GM12891 (cell line): Measurements from ENCODE around the gene L1CAM.

Source experiments
- DNase-seq: peaks from one replicate; pipeline ENCODE4 v3.0.0; 2011; ENCODE audit warnings: low spot score; ENCODE audit not compliant: insufficient read length
- FAIRE-seq: peaks from 2 replicates; lab custom pipeline; 2011; peaks lifted over from hg19 to GRCh38; lab: Jason Lieb, UNC
- PAX5 ChIP-seq: IDR thresholded peaks from 2 replicates; pipeline ENCODE4 v1.6.1; 2011; ENCODE audit warnings: low read length, moderate library complexity, mild to moderate bottlenecking; ENCODE audit not compliant: insufficient read depth, severe bottlenecking
- POLR2A ChIP-seq: IDR thresholded peaks from 2 replicates; pipeline ENCODE4 v1.6.1; 2011; ENCODE audit warnings: low read depth, low read length, control low read depth
- POLR2AphosphoS5 ChIP-seq: IDR thresholded peaks from 2 replicates; pipeline ENCODE4 v1.6.1; 2011; ENCODE audit warnings: low read depth, low read length, control low read depth
- POU2F2 ChIP-seq: IDR thresholded peaks from 2 replicates; pipeline ENCODE4 v1.6.1; 2011; ENCODE audit warnings: low read depth, mild to moderate bottlenecking, control low read depth, low read length, moderate library complexity
- SPI1 ChIP-seq: IDR thresholded peaks from 2 replicates; pipeline ENCODE4 v1.6.1; 2011; ENCODE audit warnings: low read depth, low read length, control low read depth
- TAF1 ChIP-seq: IDR thresholded peaks from 2 replicates; pipeline ENCODE4 v1.6.1; 2011; ENCODE audit warnings: low read depth, low read length, control low read depth

Gene L1CAM

DNA sequence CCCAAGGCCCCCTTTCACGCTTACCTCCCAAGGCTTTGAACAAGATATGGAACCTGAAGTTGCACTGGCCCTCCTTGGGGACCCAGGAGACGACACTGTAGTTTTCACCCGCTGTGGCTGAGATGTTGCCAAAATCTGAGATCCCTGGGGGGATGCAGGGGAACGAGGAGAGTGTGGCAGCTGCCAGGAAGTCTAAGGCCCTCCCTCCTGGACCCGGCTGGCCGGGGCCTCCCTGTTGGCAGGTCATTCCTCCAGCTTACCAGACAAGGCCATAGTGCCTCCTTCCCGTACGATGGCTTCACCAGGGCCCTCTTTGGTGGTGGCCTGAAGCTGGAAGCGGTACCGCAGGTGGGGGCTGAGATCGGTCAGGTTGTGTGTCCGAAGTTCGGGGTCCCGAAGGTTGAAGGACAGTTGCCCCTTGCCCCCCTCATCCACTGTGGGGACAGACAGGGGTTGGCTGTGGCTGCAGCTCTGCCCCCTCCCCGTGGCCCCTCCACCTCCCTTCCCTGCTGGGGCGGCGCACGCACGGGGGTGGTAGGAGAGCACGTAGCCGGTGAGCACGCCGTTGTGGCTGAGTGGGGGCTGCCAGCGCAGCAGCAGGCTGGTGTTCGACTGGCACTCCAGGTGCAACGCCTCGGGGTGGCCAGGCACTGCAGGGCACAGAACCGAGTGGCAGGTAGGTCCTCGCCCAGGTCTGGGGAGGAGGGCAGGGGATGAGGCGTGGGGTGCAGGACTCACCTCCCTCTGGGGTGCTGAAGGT is 21.2 kb downstream of the L1CAM start:
- FAIRE-seq (no peak), DNase-seq (peak; percentile 1)
- no peak for TF ChIP-seq POU2F2
- TF ChIP-seq TAF1: no peak
- TF ChIP-seq POLR2A: no peak
- no peak for TF ChIP-seq PAX5

DNA sequence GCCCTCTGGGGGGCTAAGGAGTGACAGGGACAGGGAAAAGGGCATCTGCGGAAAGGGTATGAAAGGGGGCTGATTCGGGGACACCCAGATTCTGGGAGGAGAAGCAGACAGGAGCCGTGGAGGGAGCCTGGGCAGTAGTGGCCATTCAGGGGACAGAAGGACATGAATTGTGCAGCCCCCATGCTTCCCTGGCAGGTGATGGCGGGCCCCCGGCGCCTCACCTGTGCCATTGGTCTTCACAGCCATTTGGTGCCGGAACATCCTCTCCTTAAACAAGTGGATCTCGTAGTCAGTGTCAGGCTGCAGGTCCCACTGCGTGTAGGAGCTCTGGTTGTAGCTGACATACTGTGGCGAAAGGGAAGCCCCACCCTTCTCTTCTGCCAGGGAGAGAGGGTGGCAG is 21.9 kb downstream of the L1CAM start:
- TF ChIP-seq POU2F2 (no peak), POLR2AphosphoS5 (no peak), PAX5 (no peak), POLR2A (no peak), TAF1 (no peak), SPI1 (no peak)
- FAIRE-seq (no peak), DNase-seq (peak; percentile 3)

- DNase-seq (peak; percentile 8), FAIRE-seq (no peak)
- no peak for TF ChIP-seq POLR2AphosphoS5
- TF ChIP-seq SPI1: no peak
- TF ChIP-seq POLR2A: no peak
- no peak for TF ChIP-seq TAF1
- no peak for TF ChIP-seq PAX5
- TF ChIP-seq POU2F2: no peak
Measured at GRCh38 chrX:153863251-153863991, 22.6 kb downstream of the L1CAM start.

- peak; percentile 2 for DNase-seq
- no peak for FAIRE-seq
- no peak for TF ChIP-seq SPI1
Measured at GRCh38 chrX:153862369-153863250, 23.4 kb downstream of the L1CAM start.

DNA sequence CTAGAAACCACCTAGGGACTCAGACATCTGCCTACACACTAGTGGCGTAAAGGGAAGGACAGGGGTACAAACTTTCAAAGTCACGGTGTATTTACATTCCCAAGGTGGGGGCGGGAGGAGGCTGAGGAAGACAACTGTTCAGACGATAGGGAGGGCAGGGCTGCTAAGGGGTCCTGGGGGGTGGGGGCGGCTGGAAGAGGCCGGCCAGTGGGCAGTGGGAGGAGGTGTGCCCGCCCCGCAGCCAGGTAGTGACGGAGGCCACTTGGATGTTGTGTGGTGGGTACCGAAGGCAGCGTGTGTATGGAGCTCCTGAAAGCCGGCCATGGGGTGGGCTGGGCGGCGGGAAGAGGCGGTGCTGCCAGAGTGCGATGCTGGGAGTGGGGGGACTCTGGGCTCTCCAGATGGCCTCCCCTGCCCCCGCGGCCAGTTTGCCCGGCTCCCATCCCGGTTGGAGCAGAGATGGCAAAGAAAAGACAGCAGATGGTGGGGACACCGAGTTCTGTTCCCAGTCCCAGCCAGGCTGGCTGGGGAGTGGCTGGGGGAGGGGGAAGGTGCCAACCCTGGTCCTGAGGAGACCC is 24.2 kb downstream of the L1CAM start:
- FAIRE-seq (no peak), DNase-seq (no peak)
- TF ChIP-seq TAF1: no peak

- FAIRE-seq (no peak), DNase-seq (no peak)
- TF ChIP-seq TAF1: no peak
- no peak for TF ChIP-seq POLR2A
- TF ChIP-seq SPI1: no peak
- TF ChIP-seq PAX5: no peak
- TF ChIP-seq POLR2AphosphoS5: no peak
- TF ChIP-seq POU2F2: no peak
Measured at GRCh38 chrX:153861151-153861550, 24.8 kb downstream of the L1CAM start.

- TF ChIP-seq PAX5: no peak
- no peak for TF ChIP-seq POLR2A
- no peak for TF ChIP-seq TAF1
- DNase-seq: no peak
- FAIRE-seq: no peak
Measured at GRCh38 chrX:153857348-153857903, 28.5 kb downstream of the L1CAM start.

DNA sequence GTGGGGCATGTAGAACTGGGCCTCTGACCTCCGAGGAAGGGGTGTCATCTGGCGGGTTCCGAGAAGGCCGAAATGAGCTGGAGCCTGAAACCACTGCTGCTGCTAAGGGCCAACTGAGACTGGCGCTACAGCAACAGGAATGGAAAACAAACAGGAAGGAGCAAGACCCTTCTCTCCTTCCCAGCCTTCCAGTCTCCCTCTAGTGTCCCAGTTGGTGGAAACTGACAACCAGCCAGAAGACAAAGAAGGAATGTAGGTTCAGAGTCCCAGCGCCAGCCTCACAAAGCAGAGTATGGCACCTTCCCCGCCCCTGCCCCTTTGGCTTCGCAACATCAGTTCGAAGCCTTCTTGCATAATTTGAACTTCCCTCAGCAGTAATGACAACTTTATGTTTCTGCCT is 31.3 kb downstream of the L1CAM start:
- no peak for DNase-seq
- TF ChIP-seq POU2F2 (no peak), SPI1 (no peak), PAX5 (no peak), POLR2AphosphoS5 (no peak), POLR2A (no peak), TAF1 (no peak)
- FAIRE-seq: no peak

GRCh38 chrX:153853902-153854267 is 32.1 kb downstream of the L1CAM start:
- TF ChIP-seq SPI1 (no peak), PAX5 (no peak), POU2F2 (no peak), TAF1 (no peak), POLR2AphosphoS5 (no peak), POLR2A (no peak)
- FAIRE-seq: no peak
- DNase-seq: no peak
